Tibial nerve (tissue), 4 donors: ENCODE results near the gene LYSMD4. TPM values are rescaled to one million over a fixed set of nuclear protein-coding genes. Genes with fewer than 3 reads are reported as not detected.

ENCODE experiments used
- DNase-seq, 2 donors: peaks; one replicate each; pipeline ENCODE4 v3.0.0-alpha.2; 2019; ENCODE audit warnings: low spot score in 2 of 2
- H3K27ac ChIP-seq, 4 donors: fragments of 200-600 bp; sonication (generic) in 3 of 4; one replicate each; pipeline ENCODE4 v1.5.1; 2017 to 2019; ENCODE audit warnings: mild to moderate bottlenecking in 1 of 4
- H3K27me3 ChIP-seq, 2 donors: fragments of 200-600 bp; sonication (generic) in 1 of 2; one replicate each; pipeline versions ENCODE4 v1.5.1 to v1.6.0; 2017 to 2019
- H3K36me3 ChIP-seq, 3 donors: fragments of 200-600 bp; sonication (generic); one replicate each; pipeline ENCODE4 v1.5.1; 2018 to 2019
- H3K4me1 ChIP-seq, 4 donors: fragments of 200-600 bp; sonication (generic) in 3 of 4; one replicate each; pipeline ENCODE4 v1.5.1; 2017 to 2019
- H3K4me3 ChIP-seq, 4 donors: fragments of 200-600 bp; sonication (generic) in 3 of 4; one replicate each; pipeline ENCODE4 v1.5.1; 2017 to 2019; ENCODE audit warnings: mild to moderate bottlenecking in 1 of 4, moderate library complexity in 1 of 4
- H3K9me3 ChIP-seq, 4 donors: fragments of 200-600 bp; sonication (generic) in 3 of 4; one replicate each; pipeline ENCODE4 v1.5.1; 2017 to 2019
- EP300 ChIP-seq, 2 donors: sonication (generic); formaldehyde crosslinking; IDR thresholded peaks; one replicate each; pipeline ENCODE4 v1.6.1; 2017; ENCODE audit warnings: antibody characterized with exemption in 2 of 2, mild to moderate bottlenecking in 1 of 2
- POLR2A ChIP-seq, 2 donors: fragments of 450-650 bp; IDR thresholded peaks; one replicate each; pipeline ENCODE4 v1.6.1; 2017; ENCODE audit warnings: antibody characterized with exemption in 2 of 2, mild to moderate bottlenecking in 2 of 2, moderate library complexity in 2 of 2
- WGBS, 2 donors: methylation state at CpG; one replicate each; pipeline ENCODE4 v1.1.5; 2018; 5-methylcytosine and 5-hydroxymethylcytosine counted together
- total RNA-seq, 4 donors: library from RNA; depleted of rRNA; stranded (reverse); fragments of >200 nt; gene quantifications; one replicate each; pipeline ENCODE4 v1.1.0, GENCODE V29; 2016
- TF ChIP-seq, protein P1 (sequence below), 5 experiments: fragments of 200-600 bp in 3 of 5; fragments of 450-650 bp in 2 of 5; sonication (generic) in 3 of 5; IDR thresholded peaks; one replicate each; pipeline ENCODE4 v1.5.1; 2016 to 2019; ENCODE audit warnings: antibody characterized with exemption in 5 of 5, mild to moderate bottlenecking in 3 of 5, moderate library complexity in 2 of 5

LYSMD4 gene
- total RNA-seq, 4 donors from 2014 or later: 13.6 to 21.0 (median 17.4) TPM

DNA sequence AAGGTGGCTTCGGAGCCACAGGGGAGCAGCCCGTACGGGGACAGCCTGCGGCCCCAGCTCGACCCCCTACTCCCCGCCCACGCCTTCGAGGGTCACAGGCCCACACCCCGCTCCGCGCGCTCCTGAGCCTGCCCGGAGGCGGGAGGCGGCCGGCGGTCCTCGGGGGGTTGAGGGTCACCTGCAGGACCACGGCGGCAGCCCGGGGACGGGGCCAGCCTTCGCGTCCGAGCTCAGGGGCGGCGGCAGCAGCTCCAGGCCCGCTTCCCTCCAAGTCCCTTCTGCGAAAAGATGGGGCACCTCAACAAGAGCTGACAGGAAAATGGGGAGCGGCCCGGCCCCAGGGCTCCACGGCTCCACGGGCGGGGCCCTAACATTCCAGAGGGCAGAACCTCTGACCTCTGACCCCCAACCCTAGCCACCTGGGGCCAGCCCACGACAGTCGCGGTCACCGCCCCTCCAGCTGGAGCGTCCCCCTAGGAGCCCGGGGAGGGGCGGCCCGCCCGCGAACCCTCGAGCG, 428 bp downstream of the LYSMD4 start:
- Histone ChIP-seq H3K36me3 (peaks cover 0 to 18% (median 0%) of the 10 kb centered on the region in 3 donors), H3K4me1 (peaks cover 0 to 26% (median 8%) of the 10 kb centered on the region in 4 donors), H3K27me3 (no peaks in the 10 kb centered on the region), H3K9me3 (no peaks in the 10 kb centered on the region), H3K4me3 (peak overlapping the region; percentile 79 to 97 (median 90)), H3K27ac (peak overlapping the region; percentile 81 to 97 (median 92))
- TF ChIP-seq EP300 (IDR thresholded peaks at IDR 0.05): no peak
- TF ChIP-seq POLR2A (IDR thresholded peaks at IDR 0.05): no peak
- TF ChIP-seq, protein P1, sequence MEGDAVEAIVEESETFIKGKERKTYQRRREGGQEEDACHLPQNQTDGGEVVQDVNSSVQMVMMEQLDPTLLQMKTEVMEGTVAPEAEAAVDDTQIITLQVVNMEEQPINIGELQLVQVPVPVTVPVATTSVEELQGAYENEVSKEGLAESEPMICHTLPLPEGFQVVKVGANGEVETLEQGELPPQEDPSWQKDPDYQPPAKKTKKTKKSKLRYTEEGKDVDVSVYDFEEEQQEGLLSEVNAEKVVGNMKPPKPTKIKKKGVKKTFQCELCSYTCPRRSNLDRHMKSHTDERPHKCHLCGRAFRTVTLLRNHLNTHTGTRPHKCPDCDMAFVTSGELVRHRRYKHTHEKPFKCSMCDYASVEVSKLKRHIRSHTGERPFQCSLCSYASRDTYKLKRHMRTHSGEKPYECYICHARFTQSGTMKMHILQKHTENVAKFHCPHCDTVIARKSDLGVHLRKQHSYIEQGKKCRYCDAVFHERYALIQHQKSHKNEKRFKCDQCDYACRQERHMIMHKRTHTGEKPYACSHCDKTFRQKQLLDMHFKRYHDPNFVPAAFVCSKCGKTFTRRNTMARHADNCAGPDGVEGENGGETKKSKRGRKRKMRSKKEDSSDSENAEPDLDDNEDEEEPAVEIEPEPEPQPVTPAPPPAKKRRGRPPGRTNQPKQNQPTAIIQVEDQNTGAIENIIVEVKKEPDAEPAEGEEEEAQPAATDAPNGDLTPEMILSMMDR (IDR thresholded peaks at IDR 0.05): no peak
- DNase-seq: peak in 1 of 2 donors; percentile 26
- 0 to 1% methylated on average over 33 to 37 of the region's 46 CpGs for WGBS, 2 donors

DNA sequence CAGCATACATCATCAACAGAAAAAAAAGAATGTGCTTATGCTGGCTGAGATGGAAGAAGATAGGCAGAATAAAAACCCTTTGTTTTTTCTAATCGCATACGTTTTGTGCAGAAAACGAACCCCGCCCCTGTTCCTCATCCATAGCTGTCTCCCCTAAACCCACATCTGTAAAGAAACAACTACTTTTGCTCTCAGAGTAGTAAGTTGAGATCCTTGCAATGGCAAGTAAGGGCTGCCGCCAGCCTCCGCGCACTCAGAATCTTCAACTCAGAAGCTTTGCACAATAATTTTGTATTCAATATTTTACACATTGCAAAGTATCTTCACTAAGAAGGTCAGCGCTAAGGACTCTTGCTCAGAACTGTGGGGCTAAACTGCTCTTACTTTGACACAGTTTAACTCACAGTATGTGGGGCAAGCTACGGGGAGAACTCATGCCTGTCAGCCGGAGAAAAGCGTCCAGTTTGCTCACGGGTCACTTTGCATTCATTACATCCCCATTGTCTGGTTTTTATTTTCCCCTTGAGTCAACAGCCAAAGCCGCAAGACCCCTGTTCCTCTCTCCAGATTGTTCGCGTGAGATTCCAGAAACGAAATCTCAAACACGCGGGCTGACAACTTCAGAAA, 1.0 kb downstream of the LYSMD4 start:
- 10 to 11% methylated on average over 18 of the region's 18 CpGs for WGBS, 2 donors
- TF ChIP-seq EP300 (IDR thresholded peaks at IDR 0.05) (no peak), POLR2A (IDR thresholded peaks at IDR 0.05) (no peak)
- TF ChIP-seq, protein P1 (IDR thresholded peaks at IDR 0.05): no peak
- peaks cover 0 to 26% (median 8%) of the 10 kb centered on the region in 4 donors for H3K4me1 ChIP-seq
- H3K36me3 ChIP-seq: peaks cover 0 to 24% (median 0%) of the 10 kb centered on the region in 3 donors
- no peak for DNase-seq
- H3K4me3 ChIP-seq: peak overlapping the region; percentile 79 to 97 (median 90)
- peak overlapping the region; percentile 81 to 97 (median 92) for H3K27ac ChIP-seq
- H3K27me3 ChIP-seq: no peaks in the 10 kb centered on the region
- no peaks in the 10 kb centered on the region for H3K9me3 ChIP-seq

DNA sequence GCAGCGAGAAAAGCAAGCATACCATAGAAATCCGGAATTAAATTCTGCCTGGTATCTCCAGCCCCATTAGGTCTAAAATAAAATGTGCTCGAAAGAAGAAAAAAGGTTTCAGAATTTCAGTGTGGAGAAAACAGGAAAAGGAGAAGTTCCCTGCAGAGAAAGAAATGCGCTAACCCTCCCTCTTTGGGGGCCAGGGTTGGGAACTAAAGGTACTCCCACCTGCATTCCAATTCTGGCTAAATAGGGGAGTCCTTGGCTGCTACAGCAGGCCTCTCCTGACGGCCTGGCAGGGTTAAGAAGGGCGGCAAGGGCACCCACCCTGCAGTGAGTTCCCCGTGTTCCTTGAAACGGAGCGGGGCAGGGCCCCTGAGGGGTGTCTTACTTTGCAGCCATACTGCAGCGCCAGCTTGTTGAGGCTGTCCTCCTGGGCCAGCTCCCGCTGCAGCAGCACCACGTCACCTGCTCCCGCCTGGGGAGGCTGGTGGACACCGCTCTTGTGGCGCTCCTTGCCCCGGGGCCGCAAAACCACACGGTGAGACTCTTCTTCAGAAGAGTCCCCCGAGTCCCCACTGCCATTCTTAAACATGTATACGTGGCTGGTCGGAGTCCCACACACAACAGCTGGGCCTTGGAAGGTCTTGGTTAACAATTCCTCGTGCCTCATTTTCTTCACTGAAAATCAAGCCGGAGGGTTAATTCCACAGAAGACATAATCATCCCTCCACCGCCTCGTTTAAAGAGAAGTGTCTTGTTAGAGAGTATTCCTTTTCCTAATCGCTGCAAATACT, 1.7 kb downstream of the LYSMD4 start:
- Histone ChIP-seq H3K27ac (peak overlapping the region in 2 of 4 donors; percentile 94 to 97), H3K9me3 (no peaks in the 10 kb centered on the region), H3K4me1 (peaks cover 0 to 26% (median 8%) of the 10 kb centered on the region in 4 donors), H3K36me3 (peaks cover 0 to 25% (median 0%) of the 10 kb centered on the region in 3 donors), H3K27me3 (no peaks in the 10 kb centered on the region), H3K4me3 (peak overlapping the region in 3 of 4 donors; percentile 79 to 94 (median 85))
- 56 to 58% methylated on average over 26 of the region's 26 CpGs for WGBS, 2 donors
- TF ChIP-seq, protein P1 (IDR thresholded peaks at IDR 0.05): no peak
- TF ChIP-seq EP300 (IDR thresholded peaks at IDR 0.05) (no peak), POLR2A (IDR thresholded peaks at IDR 0.05) (no peak)
- no peak for DNase-seq

DNA sequence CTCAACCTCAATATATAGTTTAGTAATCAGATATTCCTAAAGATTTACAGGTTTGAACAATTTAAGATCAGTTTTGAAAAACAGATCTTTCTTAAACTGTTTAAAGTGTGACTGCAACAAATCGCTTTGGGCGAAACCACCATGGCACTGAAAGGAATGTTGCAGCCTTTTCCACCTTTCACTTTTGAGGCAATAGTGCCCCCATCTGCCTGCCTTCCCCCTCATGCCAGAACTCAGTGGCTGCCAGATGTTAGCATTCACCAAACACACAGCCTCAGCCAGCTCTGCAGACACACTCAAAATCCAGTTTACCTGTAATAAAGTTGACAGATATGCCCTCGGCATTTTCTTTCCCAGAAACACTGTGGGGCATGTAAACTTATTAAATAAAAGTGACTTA, 3.3 kb downstream of the LYSMD4 start:
- H3K27ac ChIP-seq: no peak overlapping the region
- peak in 1 of 2 donors; percentile 45 for DNase-seq
- 49 to 54% methylated on average over 3 of the region's 3 CpGs for WGBS, 2 donors
- no peaks in the 10 kb centered on the region for H3K27me3 ChIP-seq
- H3K4me1 ChIP-seq: peaks cover 0 to 26% (median 8%) of the 10 kb centered on the region in 4 donors
- TF ChIP-seq EP300 (IDR thresholded peaks at IDR 0.05): no peak
- TF ChIP-seq, protein P1 (IDR thresholded peaks at IDR 0.05): peak in 4 of 5 experiments; percentile 16 to 38 (median 30)
- peaks cover 0 to 29% (median 0%) of the 10 kb centered on the region in 3 donors for H3K36me3 ChIP-seq
- H3K4me3 ChIP-seq: no peak overlapping the region
- H3K9me3 ChIP-seq: no peaks in the 10 kb centered on the region
